IMR-90 (cell line): ENCODE results near the gene ISM1. TPM values are rescaled to one million over a fixed set of nuclear protein-coding genes. Genes with fewer than 3 reads are reported as not detected.

Source experiments
- ATAC-seq: fragments of 200-7000 bp; cut with Tn5 transposase; 2 replicates; pipeline ENCODE4 v1.9.1; 2020; ENCODE audit warnings: low read depth, mild to moderate bottlenecking, moderate library complexity
- BruUV-seq: library from RNA; stranded (reverse); fragments of 400-500 nt; replicated peaks from 2 replicates; lab custom pipeline; 2021; lab: Mats Ljungman, UMichigan
- CTCF ChIA-PET: fragments of 300-600 bp; formaldehyde crosslinking; extraction: SDS; loops from one replicate; lab custom pipeline; 2021; ENCODE audit warnings: antibody characterized with exemption; lab: Yijun Ruan, JAX
- POLR2A ChIA-PET: fragments of 300-600 bp; sonication (Branson Sonifier 250); formaldehyde crosslinking; loops from one replicate; lab custom pipeline; 2022; ENCODE audit warnings: antibody characterized with exemption; ENCODE audit not compliant: unreplicated experiment; lab: Charles Lee
- DNase-seq: peaks from one replicate; pipeline ENCODE4 v3.0.0; 2013
- H2AFZ ChIP-seq: replicated peaks from 2 replicates; pipeline ENCODE3; 2013; ENCODE audit warnings: low read length, mild to moderate bottlenecking; ENCODE audit not compliant: poor library complexity
- H2AK5ac ChIP-seq: 2 replicates; pipeline ENCODE4 v1.6.1; 2013; ENCODE audit warnings: low read depth, low read length, inconsistent platforms
- H2AK9ac ChIP-seq: replicated peaks from 2 replicates; pipeline ENCODE3; 2013; ENCODE audit warnings: mild to moderate bottlenecking, low read depth, low read length, moderate library complexity; ENCODE audit not compliant: poor library complexity
- H2BK120ac ChIP-seq: 2 replicates; pipeline ENCODE4 v1.6.1; 2013; ENCODE audit warnings: low read depth, low read length, inconsistent platforms
- H2BK15ac ChIP-seq: 3 replicates; pipeline ENCODE4 v1.6.1; 2013; ENCODE audit warnings: low read depth, low read length, inconsistent platforms
- H2BK20ac ChIP-seq: 2 replicates; pipeline ENCODE4 v1.6.1; 2013; ENCODE audit warnings: low read depth, mild to moderate bottlenecking, inconsistent platforms, low read length, moderate library complexity
- H2BK5ac ChIP-seq: 2 replicates; pipeline ENCODE4 v1.6.1; 2013; ENCODE audit warnings: mild to moderate bottlenecking, low read depth, low read length, inconsistent platforms; ENCODE audit not compliant: poor library complexity, severe bottlenecking
- H3K14ac ChIP-seq: replicated peaks from 2 replicates; pipeline ENCODE4 v1.6.1; 2013; ENCODE audit warnings: low read depth, low read length, inconsistent platforms
- H3K18ac ChIP-seq: 2 replicates; pipeline ENCODE4 v1.6.1; 2013; ENCODE audit warnings: low read depth, low read length, control low read depth
- H3K23ac ChIP-seq: 2 replicates; pipeline ENCODE4 v1.6.1; 2013; ENCODE audit warnings: low read depth, low read length, inconsistent platforms
- H3K27ac ChIP-seq: 2 replicates; pipeline ENCODE4 v1.5.1; 2013; ENCODE audit warnings: mild to moderate bottlenecking, control low read depth, low read length; ENCODE audit not compliant: insufficient read depth
- H3K27me3 ChIP-seq: 2 replicates; pipeline ENCODE4 v1.6.1; 2013; ENCODE audit warnings: low read length; ENCODE audit not compliant: control insufficient read depth, insufficient read depth
- H3K36me3 ChIP-seq: 2 replicates; pipeline ENCODE4 v1.6.1; 2013; ENCODE audit warnings: low read length, mixed read lengths; ENCODE audit not compliant: control insufficient read depth, insufficient read depth
- H3K4ac ChIP-seq: 2 replicates; pipeline ENCODE4 v1.6.1; 2013; ENCODE audit warnings: low read depth, low read length, inconsistent platforms
- H3K4me1 ChIP-seq: 2 replicates; pipeline ENCODE4 v1.6.1; 2013; ENCODE audit warnings: low read length, mixed read lengths; ENCODE audit not compliant: control insufficient read depth, insufficient read depth
- H3K4me2 ChIP-seq: 2 replicates; pipeline ENCODE4 v1.6.1; 2013; ENCODE audit warnings: low read depth, mild to moderate bottlenecking, control low read depth, low read length, moderate library complexity
- H3K4me3 ChIP-seq: 2 replicates; pipeline ENCODE4 v1.5.1; 2013; ENCODE audit warnings: low read depth, mild to moderate bottlenecking, control low read depth, low read length, moderate library complexity; ENCODE audit not compliant: insufficient read depth
- H3K56ac ChIP-seq: 2 replicates; pipeline ENCODE4 v1.6.1; 2013; ENCODE audit warnings: low read length, inconsistent platforms; ENCODE audit not compliant: insufficient read depth; ENCODE audit errors: extremely low read depth
- H3K79me1 ChIP-seq, 2 experiments: 2 replicates each; pipeline ENCODE4 v1.6.1; 2013; ENCODE audit warnings: low read length in 2 of 2, inconsistent platforms in 1 of 2, low read depth in 1 of 2
- H3K9ac ChIP-seq: 2 replicates; pipeline ENCODE4 v1.6.1; 2013; ENCODE audit warnings: low read depth, low read length, control low read depth
- H3K9me1 ChIP-seq: 2 replicates; pipeline ENCODE4 v1.6.1; 2013; ENCODE audit warnings: low read length, inconsistent platforms; ENCODE audit not compliant: insufficient read depth
- H3K9me3 ChIP-seq: 2 replicates; pipeline ENCODE4 v1.6.1; 2013; ENCODE audit warnings: low read length; ENCODE audit not compliant: control insufficient read depth, insufficient read depth
- H4K20me1 ChIP-seq: 2 replicates; pipeline ENCODE4 v1.6.1; 2013; ENCODE audit warnings: low read length, inconsistent platforms; ENCODE audit not compliant: insufficient read depth
- H4K5ac ChIP-seq: 2 replicates; pipeline ENCODE4 v1.6.1; 2013; ENCODE audit warnings: mild to moderate bottlenecking, low read depth, low read length, control low read depth
- H4K8ac ChIP-seq, 2 experiments: 2 replicates each; pipeline ENCODE4 v1.6.1; 2013; ENCODE audit warnings: low read depth in 2 of 2, low read length in 2 of 2, control low read depth in 1 of 2, inconsistent platforms in 1 of 2
- H4K91ac ChIP-seq: 2 replicates; pipeline ENCODE4 v1.6.1; 2013; ENCODE audit warnings: low read depth, low read length, inconsistent platforms; ENCODE audit not compliant: insufficient read depth
- BHLHE40 ChIP-seq: fragments of 150-350 bp; IDR thresholded peaks from 2 replicates; pipeline ENCODE4 v1.6.1; 2016; ENCODE audit warnings: mild to moderate bottlenecking, low read depth, low read length
- MAZ ChIP-seq: IDR thresholded peaks from 2 replicates; pipeline ENCODE4 v1.6.1; 2012; ENCODE audit warnings: low read depth, mild to moderate bottlenecking, low read length, improper control_type of control experiment, moderate library complexity, borderline replicate concordance
- MXI1 ChIP-seq: IDR thresholded peaks from 2 replicates; pipeline ENCODE4 v1.6.1; 2012; ENCODE audit warnings: low read depth, mild to moderate bottlenecking, low read length, moderate library complexity, borderline replicate concordance
- RAD21 ChIP-seq: IDR thresholded peaks from 2 replicates; pipeline ENCODE4 v1.6.1; 2012; ENCODE audit warnings: low read length, improper control_type of control experiment
- WGBS, 2 experiments: methylation state at CpG; one replicate each; pipeline versions ENCODE4 v1.1.5 to v1.1.7; 2013; ENCODE audit warnings: missing lambda C conversion rate in 2 of 2; ENCODE audit not compliant: insufficient read length in 1 of 2; ENCODE audit errors: extremely low coverage in 2 of 2; 5-methylcytosine and 5-hydroxymethylcytosine counted together
- dilution Hi-C: fragments of 300-500 bp; cut with HindIII; formaldehyde crosslinking; loops from one replicate; pipeline ENCODE4 v1.14.3; 2018; ENCODE audit warnings: low sequenced_read_pairs; ENCODE audit not compliant: unreplicated experiment
- in situ Hi-C: fragments of 300-500 bp; cut with MboI; formaldehyde crosslinking; loops from 3 replicates; pipeline ENCODE4 v1.14.3; 2019; ENCODE audit warnings: low sequenced_read_pairs, inconsistent platforms, mixed read lengths
- intact Hi-C: fragments of 100-400 bp; cut with micrococcal nuclease; formaldehyde crosslinking; loops from 2 replicates; pipeline ENCODE4 v1.10.0; 2022
- polyA plus RNA-seq, 3 experiments: library from polyadenylated mRNA; depleted of rRNA; stranded (reverse); fragments of >200 nt; gene quantifications; 2 replicates each; pipeline ENCODE4 v1.2.3, GENCODE V29; 2012; ENCODE audit warnings: low replicate concordance in 1 of 3
- total RNA-seq: library from RNA; depleted of rRNA; stranded (reverse); fragments of >200 nt; gene quantifications from 2 replicates; pipeline ENCODE4 v1.2.3, GENCODE V29; 2012

The ISM1 gene
- total and polyA plus RNA-seq, 2 of the 4 experiments (the other 2 are of a cell fraction), result not detected

DNA sequence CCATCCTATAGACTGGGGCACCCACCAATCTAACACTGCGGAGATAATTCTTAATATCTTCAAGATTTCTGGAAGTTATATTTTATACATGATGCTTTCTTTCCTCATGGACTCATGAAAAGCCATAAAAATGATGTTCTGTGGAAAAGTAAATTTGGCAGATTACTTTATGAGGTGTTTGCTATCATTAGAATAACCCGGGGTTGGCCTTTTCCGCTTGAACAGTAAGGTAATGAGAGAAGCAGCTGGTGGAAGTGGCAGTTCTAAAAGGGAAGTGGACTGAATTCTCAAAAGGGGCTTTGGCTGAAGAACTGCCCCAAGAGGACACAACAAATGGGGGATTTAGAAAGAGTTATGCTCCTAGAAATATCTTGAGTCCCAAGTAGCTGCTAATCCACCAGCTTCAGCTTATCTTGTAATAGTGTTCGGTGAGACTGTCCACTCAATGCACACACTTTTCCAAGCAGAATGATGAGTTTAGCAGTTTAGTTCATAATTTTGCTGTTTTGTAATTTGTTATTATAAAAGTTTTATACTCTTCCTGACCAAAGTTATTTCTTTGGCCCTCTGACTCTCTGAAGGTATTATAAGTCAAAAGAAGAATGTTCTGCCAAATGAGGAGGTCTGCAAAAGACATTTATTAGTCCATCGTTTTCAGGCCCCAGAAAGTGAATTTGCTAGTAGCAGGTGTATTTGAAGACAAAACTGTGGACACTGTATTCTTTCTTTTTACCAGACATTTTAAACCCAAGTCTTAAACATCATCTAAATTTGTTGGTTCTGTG lies 2.9 kb downstream of the ISM1 start:
- Histone ChIP-seq H3K4me2 (no peak overlapping the region), H3K36me3 (no peaks in the 10 kb centered on the region), H3K9me3 (0 out of 2 replicates have a peak, but pooled peaks cover 2% of the 10 kb centered on the region), H3K9me1 (no peaks in the 10 kb centered on the region), H3K4me3 (no peak overlapping the region), H3K14ac (no peak overlapping the region), H3K4ac (no peak overlapping the region), H3K9ac (no peak overlapping the region), H3K56ac (no peak overlapping the region), H3K27ac (no peak overlapping the region), H4K91ac (no peak overlapping the region), H4K8ac (no peak overlapping the region), H4K20me1 (no peaks in the 10 kb centered on the region), H2AFZ (no peak overlapping the region), H2AK9ac (no peak overlapping the region), H2AK5ac (no peak overlapping the region), H4K5ac (no peak overlapping the region), H3K27me3 (peaks cover 35% of the 10 kb centered on the region), H2BK120ac (no peak overlapping the region), H2BK20ac (no peak overlapping the region), H3K23ac (no peak overlapping the region), H2BK15ac (no peak overlapping the region), H2BK5ac (no peak overlapping the region), H3K79me1 (no peaks in the 10 kb centered on the region), H3K4me1 (no peaks in the 10 kb centered on the region; the same call in 1 of the 2 replicates), H3K18ac (no peak overlapping the region)
- dilution Hi-C loops (no loop called here), in situ Hi-C loops (no loop called here), intact Hi-C loops (no loop called here)
- 0% methylated on average over 1 of the region's 5 CpGs; no CpG with 5 or more reads in 1 of the 2 experiments for WGBS, 2 experiments
- POLR2A ChIA-PET, result no interaction called here
- DNase-seq (no peak), ATAC-seq (no peak)
- TF ChIP-seq MAZ, result no peak
- no peak for TF ChIP-seq MXI1
- no peak for TF ChIP-seq BHLHE40
- no peak for TF ChIP-seq RAD21
- no TSS peak for BruUV-seq
- CTCF ChIA-PET, result interaction anchor here (0.9 kb wide), 1 partner anchor 11 kb away, joined by 3 read pairs; no protein-coding TSS in a partner anchor
